Activated effector memory CD4-positive, alpha-beta T cell treated with Interleukin-2 at 50 U/mL for 16 hours (primary cell): ENCODE measurements around the gene BCORL1.

ENCODE experiments used
- DNase-seq: peaks from one replicate; pipeline ENCODE4 v3.0.0-alpha.2; 2020

The BCORL1 gene

DNA sequence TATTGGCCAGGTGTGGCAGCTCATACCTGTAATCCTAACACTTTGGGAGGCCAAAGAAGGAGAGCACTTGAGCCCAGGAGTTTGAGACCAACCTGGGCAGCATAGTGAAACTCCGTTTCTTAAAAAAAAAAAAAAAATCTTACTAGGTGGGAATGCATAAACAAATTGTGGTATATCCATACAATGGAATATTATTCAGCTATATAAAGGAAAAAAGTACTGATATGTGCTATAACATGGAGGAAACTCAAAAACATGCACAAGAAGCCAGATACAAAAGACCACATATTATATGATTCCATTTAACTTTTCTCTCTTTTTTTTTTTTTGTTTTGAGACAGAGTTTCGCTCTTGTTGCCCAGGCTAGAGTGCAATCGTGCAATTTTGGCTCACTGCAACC lies 13.5 kb upstream of the BCORL1 start:
- DNase-seq, result no peak

GRCh38 chrX:129976441-129976840 lies 6.0 kb upstream of the BCORL1 start:
- DNase-seq, result no peak

- no peak for DNase-seq
Measured at GRCh38 chrX:129979207-129979920, 3.1 kb upstream of the BCORL1 start.

DNA sequence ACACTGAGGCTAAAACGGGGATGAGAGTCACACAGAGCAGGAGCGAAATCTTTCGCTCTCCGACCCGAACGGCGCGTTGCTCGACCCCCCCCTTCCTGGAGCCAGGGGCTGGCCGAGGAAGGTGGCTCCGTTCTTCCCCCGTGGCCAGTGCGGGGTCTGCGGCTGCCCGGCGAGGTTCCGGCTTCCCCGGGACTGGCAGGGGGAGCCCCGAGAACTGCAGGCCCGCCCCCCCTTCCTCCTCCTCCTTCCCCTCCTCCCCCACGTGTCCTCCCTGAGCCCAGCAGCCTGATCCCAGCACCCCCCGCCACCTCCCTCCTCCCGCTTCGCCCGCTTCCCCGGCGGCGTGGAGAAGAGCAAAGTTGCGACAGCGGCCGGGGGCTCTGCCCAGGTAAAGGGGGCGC lies 2.4 kb upstream of the BCORL1 start:
- no peak for DNase-seq

DNA sequence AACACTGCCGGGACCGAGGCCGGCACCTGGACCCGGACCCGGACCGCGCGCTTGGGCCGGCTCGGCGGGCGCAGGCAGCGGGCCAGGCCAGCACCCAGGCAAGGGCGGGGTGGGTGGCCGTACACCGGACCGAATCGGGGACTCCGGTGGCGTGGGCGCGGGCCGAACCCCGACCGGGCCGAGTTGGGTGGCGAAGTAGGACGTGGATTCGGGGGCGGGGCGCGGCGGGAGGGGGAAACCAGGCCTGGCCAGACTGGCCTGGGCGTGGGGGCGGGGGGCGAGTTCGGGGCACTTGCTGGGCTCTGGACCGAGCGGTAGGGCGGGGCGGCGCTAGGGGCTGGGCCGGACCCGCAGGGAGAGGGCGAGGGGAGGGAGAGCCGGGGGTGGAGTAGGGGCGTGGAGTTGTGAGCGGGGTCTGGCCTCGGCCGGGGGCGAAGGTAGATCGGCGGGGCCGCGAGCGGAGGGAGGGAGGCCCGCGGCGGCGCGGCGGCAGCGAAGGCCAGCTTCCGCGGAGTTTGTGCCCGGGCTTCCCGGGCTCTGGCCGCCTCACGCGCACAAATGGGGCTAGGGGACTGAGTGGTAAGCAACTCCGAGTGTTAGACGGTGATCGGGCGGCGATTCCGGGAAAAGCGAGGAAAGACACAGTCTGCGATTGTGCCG lies 1.8 kb upstream of the BCORL1 start:
- DNase-seq, result no peak

GRCh38 chrX:129981200-129981553 lies 1.3 kb upstream of the BCORL1 start:
- no peak for DNase-seq

- no peak for DNase-seq
Measured at GRCh38 chrX:129981752-129982299, 609 bp upstream of the BCORL1 start.

- no peak for DNase-seq
Measured at GRCh38 chrX:129983575-129984110, 1.2 kb downstream of the BCORL1 start.

GRCh38 chrX:129984111-129984958 lies 1.9 kb downstream of the BCORL1 start:
- no peak for DNase-seq

DNA sequence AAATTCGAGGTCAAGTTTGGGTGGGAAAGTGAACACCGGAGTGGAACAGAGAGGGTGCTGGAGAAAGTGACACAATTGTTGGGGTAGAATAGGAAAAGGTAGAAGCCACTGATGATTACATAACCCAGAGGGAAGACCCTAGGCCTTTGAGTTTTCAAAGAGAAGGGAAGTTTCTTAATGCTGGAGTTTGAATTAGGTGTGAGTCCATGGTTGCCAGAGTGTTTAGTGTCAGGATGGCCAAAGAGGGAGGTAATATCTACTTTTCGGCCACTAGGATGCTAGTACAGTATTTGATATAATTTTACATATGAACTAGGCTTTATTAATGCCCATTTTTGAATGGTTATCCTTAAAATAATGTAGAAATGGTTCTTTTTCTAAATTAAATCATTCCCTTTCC lies 5.4 kb downstream of the BCORL1 start:
- DNase-seq, result no peak

DNA sequence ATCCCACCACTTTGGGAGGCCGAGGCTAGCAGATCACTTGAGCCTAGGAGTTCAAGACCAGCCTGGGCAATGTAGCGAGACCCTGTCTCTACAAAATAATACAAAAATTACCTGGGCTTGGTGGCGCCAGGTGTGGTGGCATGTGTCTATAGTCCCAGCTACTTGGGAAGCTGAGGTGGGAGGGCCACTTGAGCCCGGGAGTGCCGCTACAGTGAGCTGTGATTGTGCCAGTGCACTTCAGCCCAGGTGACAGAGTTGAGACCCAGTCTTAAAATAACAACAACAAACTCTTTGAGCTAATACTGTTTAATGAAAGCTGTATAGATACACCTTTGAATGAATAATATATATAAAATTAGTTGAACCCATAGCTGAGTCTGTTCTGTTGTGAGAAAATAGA lies 9.7 kb downstream of the BCORL1 start:
- DNase-seq, result no peak

DNA sequence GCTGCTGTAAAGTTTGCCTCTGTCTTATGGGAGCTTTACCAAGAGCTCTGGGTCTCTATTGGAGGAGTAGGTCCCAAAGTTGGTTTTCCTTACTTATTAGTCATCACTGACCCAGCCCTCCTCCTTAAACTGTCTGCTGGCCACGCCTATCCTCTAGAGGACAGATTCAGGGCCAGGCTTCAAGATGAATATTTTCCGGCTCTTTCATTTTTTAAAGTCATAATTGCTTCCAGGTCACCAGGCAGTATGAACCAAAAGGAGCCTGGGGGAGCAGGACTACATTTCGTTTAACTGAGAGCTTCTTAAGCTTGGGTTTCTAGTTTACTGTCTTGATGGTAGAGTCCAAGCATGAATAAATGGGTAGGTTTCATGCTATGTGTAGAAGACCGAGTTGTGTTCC lies 13.7 kb downstream of the BCORL1 start:
- no peak for DNase-seq

DNA sequence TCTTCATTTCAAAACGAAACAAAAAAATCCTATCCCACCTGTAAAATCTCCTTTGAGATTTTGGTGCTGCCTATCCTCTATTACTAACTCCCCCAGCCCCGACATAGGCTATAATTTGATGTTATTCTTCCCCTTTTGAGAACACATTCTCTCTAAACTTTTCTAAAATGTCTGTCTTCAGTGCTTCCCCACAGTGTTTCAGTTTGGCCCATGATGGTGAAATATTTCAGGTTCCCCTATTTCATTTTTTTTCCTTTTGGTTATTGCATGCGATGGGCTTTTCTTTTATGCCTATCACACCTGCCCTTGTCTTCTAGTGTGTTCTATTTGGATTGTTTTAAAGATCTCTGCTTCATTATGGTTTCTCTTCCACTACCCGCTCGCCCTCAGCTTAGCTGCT lies 14.7 kb downstream of the BCORL1 start:
- DNase-seq, result no peak

DNA sequence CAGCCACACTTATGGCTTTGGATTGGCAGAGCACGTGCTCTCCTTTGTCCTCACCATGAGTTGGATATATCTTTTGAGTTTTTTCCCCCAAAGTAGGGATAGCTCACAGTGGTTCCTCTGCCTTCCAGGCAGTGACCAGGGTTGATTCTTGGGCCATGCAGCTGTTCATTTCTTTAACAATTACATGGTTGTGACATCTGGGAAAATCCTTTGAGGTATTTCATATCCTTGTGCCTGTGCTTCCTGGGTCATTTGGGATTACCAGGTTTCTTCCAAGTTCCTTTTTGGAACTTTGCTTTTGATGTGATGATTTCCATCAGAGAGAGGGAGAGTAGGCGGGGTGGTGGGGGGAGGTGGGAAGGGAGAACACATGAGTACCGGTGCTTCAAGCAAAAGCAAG lies 15.6 kb downstream of the BCORL1 start:
- no peak for DNase-seq

DNA sequence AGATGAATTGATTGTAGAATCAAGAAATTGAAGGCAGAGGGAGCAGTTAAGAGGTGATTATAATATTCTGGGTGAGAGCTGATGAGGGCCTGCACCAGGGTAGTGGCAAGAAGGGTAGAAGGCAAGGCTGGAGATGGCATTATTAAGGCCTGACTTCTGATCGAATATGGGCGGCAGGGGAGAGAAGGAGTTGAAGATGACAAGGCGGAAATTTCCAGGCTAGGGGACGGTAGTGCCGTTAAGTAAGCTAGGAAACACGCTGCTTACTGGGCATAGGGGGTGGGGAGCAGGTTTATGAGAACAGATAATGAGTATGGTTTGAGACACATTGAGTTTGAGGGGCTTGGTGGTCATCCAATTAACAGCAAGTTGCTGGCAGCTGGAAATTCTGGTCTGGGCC lies 19.5 kb downstream of the BCORL1 start:
- DNase-seq, result no peak

DNA sequence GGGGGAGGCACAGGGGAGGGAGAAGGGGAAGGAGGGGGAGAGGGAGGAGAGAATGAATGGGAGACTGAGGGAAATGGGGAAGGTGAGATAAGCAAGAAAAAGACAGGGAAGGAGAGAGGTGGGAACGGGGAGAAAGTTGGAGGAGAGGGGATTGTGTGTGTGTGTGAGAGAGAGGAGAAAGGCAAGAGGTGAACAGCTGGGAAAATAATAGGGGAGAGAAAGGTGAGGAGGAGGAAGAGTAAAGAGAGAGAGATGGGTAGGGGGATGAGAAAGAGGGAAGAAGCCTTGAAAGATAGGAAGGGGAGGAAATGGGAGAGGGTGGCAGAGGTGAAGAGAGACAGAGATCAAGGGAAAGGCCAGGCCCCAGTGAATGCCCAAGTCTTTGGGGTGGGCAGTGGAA lies 20.1 kb downstream of the BCORL1 start:
- DNase-seq, result no peak

- no peak for DNase-seq
Measured at GRCh38 chrX:130005089-130005807, 22.8 kb downstream of the BCORL1 start.

DNA sequence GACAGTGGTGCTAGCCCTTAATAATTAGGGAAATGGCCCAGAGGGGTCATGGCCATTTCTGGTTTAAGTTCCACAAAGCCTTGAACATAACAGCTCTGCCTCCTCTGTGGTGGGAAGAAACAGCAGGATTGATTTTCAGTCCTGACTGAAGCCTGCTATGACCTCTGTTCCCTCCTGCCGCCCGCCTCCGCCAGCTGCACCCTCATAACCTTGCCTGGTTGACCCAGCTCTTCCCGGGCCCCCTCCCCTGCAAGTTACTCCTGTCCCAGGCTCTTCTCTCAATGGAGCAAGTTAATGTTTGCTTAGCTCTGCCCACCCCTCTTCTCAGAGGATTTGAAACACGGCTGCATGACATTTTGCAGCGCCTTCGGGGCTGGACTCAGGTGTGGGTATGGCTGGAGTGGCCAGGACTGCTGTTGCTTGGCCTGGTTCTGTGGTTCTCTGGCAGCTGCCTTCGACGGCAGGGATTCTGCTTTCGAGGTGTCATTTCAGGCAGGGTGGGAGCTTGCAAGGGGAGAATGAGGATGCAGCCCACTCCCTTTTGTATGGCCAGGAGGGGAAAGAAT lies 27.3 kb downstream of the BCORL1 start:
- DNase-seq, result no peak

DNA sequence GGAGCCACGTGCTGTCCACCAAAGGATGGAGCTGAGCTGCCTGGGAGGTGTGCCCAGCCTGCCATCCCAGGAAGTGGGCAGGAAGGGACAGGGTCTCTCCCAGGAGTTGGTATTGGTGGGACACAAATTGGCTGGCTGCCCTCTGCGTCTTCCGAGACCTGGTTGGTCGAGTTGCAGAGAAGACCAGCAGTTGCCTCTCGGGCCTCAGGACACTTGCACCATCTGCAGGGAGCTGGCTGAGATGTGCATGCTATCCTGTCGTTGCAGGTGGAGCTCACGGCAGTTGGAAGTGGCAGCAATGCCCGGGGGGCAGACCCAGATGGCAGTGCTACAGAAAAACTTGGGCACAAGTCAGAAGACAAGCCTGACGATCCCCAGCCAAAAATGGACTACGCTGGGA lies 30.2 kb downstream of the BCORL1 start:
- no peak for DNase-seq

GRCh38 chrX:130013661-130014060 lies 31.2 kb downstream of the BCORL1 start:
- no peak for DNase-seq

DNA sequence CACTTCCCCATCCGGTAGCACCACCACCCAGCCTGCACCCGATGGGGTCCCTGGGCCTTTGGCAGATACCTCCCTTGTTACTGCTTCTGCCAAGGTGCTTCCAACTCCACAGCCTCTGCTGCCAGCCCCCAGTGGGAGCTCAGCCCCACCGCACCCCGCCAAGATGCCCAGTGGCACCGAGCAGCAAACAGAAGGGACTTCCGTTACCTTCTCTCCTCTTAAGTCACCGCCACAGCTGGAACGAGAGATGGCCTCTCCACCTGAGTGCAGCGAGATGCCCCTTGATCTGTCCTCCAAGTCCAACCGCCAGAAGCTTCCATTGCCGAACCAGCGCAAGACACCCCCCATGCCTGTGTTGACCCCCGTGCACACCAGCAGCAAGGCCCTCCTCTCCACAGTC lies 31.9 kb downstream of the BCORL1 start:
- no peak for DNase-seq

GRCh38 chrX:130014770-130015169 lies 32.3 kb downstream of the BCORL1 start:
- no peak for DNase-seq
